Measurements from ENCODE around the gene ZIC5.

The ZIC5 gene

DNA sequence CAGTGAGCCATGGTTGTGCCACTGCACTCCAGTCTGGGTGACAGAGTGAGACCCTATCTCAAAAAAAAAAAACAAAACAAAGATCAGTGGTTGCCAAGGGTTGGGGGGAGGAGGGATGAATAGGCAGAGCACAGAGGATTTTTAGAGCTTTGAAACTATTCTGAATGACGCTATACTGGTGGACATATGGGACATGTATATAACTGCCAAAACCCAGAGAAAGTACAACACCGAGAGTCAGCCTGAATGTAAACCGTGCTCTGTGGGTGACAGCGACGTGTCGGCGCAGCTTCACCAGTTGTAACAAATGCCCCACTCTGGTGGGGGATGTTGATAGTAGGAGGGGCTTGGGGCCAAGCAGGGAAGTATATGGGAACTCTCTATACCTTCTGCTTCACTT, 32.9 kb downstream of the ZIC5 start:
- ChIA-PET POLR2A (ENCODE audit: low non-redundant PET) (no interaction called here), CTCF (interaction anchor here (0.6 kb wide), 1 partner anchor 367 kb away, joined by 3 read pairs; no protein-coding TSS in a partner anchor)
- no peak for DNase-seq (ENCODE audit: low spot score)

DNA sequence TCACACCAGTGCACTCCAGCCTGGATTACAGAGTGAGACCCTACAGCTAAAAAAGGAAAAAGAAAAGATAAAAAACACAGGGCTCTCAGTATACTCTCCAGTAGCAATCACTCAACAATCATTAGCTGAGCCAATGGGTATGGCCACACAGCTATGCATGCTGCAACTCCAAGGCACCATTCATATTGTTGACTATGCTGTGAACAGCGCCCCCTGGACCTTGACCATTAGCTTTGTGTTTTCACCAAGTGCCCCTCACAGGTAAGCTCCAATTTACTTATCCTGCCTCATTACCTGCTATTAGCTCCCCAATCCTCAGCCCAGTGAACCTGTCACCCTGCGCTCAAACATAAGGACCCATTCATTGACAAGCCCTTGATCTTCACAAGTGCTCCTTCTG, 35.8 kb downstream of the ZIC5 start:
- ChIA-PET POLR2A (ENCODE audit: low non-redundant PET) (no interaction called here), CTCF (interaction anchor here (0.6 to 0.7 kb wide), 2 partner anchors 30 to 31 kb away, joined by 4 to 5 read pairs; no protein-coding TSS in a partner anchor)
- DNase-seq (ENCODE audit: low spot score): no peak
- no peak overlapping the region for H3K27ac ChIP-seq
- TF ChIP-seq, protein P1, sequence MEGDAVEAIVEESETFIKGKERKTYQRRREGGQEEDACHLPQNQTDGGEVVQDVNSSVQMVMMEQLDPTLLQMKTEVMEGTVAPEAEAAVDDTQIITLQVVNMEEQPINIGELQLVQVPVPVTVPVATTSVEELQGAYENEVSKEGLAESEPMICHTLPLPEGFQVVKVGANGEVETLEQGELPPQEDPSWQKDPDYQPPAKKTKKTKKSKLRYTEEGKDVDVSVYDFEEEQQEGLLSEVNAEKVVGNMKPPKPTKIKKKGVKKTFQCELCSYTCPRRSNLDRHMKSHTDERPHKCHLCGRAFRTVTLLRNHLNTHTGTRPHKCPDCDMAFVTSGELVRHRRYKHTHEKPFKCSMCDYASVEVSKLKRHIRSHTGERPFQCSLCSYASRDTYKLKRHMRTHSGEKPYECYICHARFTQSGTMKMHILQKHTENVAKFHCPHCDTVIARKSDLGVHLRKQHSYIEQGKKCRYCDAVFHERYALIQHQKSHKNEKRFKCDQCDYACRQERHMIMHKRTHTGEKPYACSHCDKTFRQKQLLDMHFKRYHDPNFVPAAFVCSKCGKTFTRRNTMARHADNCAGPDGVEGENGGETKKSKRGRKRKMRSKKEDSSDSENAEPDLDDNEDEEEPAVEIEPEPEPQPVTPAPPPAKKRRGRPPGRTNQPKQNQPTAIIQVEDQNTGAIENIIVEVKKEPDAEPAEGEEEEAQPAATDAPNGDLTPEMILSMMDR (conservative IDR thresholded peaks at IDR 0.05; ENCODE audit: low read depth): no peak

More for the DNA sequence above, 32.9 kb downstream of the ZIC5 start:
- TF ChIP-seq, protein P1 (conservative IDR thresholded peaks at IDR 0.05; ENCODE audit: low read depth): no peak
- no peak overlapping the region for H3K27ac ChIP-seq

DNA sequence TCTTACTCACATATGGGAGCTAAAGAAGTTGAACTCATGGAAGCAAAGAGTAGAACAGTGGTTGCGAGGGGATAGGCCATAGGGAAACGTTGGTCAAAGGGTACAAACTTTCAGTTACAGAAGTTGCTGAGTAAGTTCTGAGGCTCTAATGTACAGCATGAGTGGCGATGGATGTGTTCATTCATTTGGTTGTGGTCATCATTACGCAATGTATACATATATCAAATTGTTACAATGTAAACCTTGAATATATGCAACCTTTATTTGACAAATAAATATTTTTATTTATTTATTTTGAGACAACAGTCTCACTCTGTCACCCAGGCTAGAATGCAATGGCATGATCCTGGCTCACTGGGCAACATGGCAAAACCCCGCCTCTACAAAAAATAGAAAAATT, 38.7 kb downstream of the ZIC5 start:
- POLR2A ChIA-PET (ENCODE audit: low non-redundant PET): no interaction called here
- H3K27ac ChIP-seq: no peak overlapping the region
- TF ChIP-seq, protein P1 (conservative IDR thresholded peaks at IDR 0.05; ENCODE audit: low read depth): no peak
- CTCF ChIA-PET: interaction anchor here (0.5 kb wide), 1 partner anchor 27 kb away, joined by 4 read pairs; no protein-coding TSS in a partner anchor
- DNase-seq (ENCODE audit: low spot score): no peak

DNA sequence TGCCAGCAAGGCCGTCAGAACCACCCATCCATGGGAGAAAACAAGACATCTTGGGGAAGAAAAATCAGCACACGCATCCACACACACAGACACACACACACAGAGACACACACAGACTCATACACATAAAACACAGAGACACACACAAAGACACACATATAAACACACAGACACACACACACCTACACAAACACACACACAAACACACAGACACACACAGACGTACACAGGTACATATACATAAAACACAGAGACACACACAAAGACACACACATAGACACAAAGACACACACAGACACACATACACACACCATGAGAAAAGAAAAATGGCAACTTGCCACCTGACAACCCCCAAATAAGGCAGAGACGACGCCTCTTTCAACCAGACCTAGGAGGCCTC, 40.6 kb downstream of the ZIC5 start:
- POLR2A ChIA-PET (ENCODE audit: low non-redundant PET): no interaction called here
- no peak for DNase-seq (ENCODE audit: low spot score)
- no peak overlapping the region for H3K27ac ChIP-seq
- TF ChIP-seq, protein P1 (conservative IDR thresholded peaks at IDR 0.05; ENCODE audit: low read depth): no peak
- CTCF ChIA-PET: no interaction called here

DNA sequence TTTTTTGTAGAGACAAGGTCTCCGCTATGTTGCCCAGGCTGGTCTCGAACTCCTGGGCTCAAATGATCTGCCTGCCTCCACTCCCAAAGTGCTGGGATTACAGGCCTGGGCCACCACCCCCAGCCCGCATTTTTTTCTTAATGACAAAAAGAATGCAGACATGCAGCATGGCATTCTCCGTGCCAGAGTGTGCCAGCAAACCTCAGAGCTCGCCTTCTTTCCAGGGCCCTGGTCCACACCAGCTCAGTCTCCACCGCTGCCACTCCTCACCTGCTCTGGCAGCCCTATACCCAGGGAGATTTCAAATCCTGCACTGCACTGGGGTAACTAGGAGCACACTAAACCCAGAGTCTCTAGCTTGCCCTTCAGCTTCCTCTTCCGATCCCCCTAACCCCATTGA, 41.7 kb downstream of the ZIC5 start:
- no peak for DNase-seq (ENCODE audit: low spot score)
- H3K27ac ChIP-seq: no peak overlapping the region
- TF ChIP-seq, protein P1 (conservative IDR thresholded peaks at IDR 0.05; ENCODE audit: low read depth): no peak
- ChIA-PET CTCF (no interaction called here), POLR2A (ENCODE audit: low non-redundant PET) (no interaction called here)

DNA sequence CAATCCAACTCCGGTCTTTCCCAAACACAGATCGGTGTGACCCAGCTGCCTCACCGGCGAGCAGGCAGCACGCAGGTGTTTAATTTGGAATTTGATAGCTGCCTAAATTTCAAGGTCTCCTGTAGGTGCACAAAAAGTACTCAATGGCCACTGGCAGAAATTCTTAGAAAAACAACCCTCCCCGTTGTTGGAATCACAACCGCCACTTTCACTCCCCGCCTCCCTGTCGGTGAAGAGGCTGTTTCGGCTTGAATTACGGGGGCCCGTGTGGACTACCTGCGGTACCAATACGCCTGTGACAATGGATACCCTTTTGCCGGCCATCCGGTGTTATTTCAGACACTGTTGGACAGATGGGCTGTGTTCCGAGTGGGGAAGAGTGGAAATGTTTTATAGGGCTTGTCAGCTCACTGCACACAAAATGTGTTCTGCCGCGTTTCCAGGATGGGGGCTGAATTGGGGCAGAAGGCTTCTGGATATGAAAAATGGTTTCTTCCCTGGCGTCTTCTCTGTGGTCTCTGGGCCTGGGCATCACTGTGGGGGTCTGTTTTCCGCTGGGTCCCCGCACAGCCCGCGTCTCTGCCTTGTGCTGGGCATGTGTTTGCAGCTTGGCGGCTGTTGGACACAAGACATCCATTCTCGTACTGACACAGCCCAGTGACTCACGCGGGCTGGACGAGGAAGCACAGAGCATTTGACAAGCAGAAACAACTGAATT, 45.4 kb downstream of the ZIC5 start:
- DNase-seq (ENCODE audit: low spot score): peak; percentile 62
- ChIA-PET CTCF (interaction anchor here (0.5 to 1.5 kb wide), 2 partner anchors 10 to 761 kb away, joined by 5 to 11 read pairs; no protein-coding TSS in a partner anchor), POLR2A (ENCODE audit: low non-redundant PET) (interaction anchor here (0.6 kb wide), 1 partner anchor 66 kb away, joined by 3 read pairs; no protein-coding TSS in a partner anchor)
- no peak overlapping the region for H3K27ac ChIP-seq
- TF ChIP-seq, protein P1 (conservative IDR thresholded peaks at IDR 0.05; ENCODE audit: low read depth): no peak

Data from RWPE1 (cell line).